Pancreas (tissue), 10 donors: Measurements from ENCODE around the gene MT4. TPM values are rescaled to one million over a fixed set of nuclear protein-coding genes. Genes with fewer than 3 reads are reported as not detected.
A peak's percentile ranks its signal among the peaks of the same experiment; 100 is the strongest.

Experiments
- ATAC-seq, 4 donors: fragments of 200-7000 bp; cut with Tn5 transposase; one replicate each; pipeline versions ENCODE4 v1.8.0 to v1.9.1; 2020; ENCODE audit warnings: mild to moderate bottlenecking in 4 of 4, moderate library complexity in 4 of 4
- DNase-seq, 6 donors: peaks; one replicate each; pipeline ENCODE4 v3.0.0-alpha.2; 2020
- FAIRE-seq: peaks from 2 replicates; lab custom pipeline; 2012; peaks lifted over from hg19 to GRCh38; lab: Jason Lieb, UNC
- H3K27ac ChIP-seq, 4 donors: fragments of 200-600 bp; sonication (generic); 1 replicate in 3 of 4; 2 replicates in 1 of 4; pipeline versions ENCODE4 v1.5.0 to v1.8.0; 2020
- H3K27me3 ChIP-seq, 4 donors: fragments of 200-600 bp; one replicate each; pipeline ENCODE4 v1.8.0; 2021
- H3K36me3 ChIP-seq, 3 donors: fragments of 200-600 bp; sonication (generic) in 1 of 3; one replicate each; pipeline versions ENCODE4 v1.5.0 to v1.8.0; 2020 to 2021
- H3K4me1 ChIP-seq, 3 donors: fragments of 200-600 bp; one replicate each; pipeline ENCODE4 v1.8.0; 2021
- H3K4me3 ChIP-seq, 4 donors: fragments of 200-600 bp; sonication (generic) in 2 of 4; one replicate each; pipeline versions ENCODE4 v1.5.0 to v1.8.0; 2020 to 2021
- H3K9me3 ChIP-seq, 4 donors: fragments of 200-600 bp; one replicate each; pipeline ENCODE4 v1.8.0; 2021
- CTCF ChIP-seq, 4 donors: fragments of 200-600 bp; sonication (generic) in 3 of 4; IDR thresholded peaks; one replicate each; pipeline versions ENCODE4 v1.5.0 to v1.8.0; 2021; ENCODE audit warnings: antibody characterized with exemption in 4 of 4
- WGBS, 2 donors: extraction: QIAGEN DNeasy Blood & Tissue Kit; methylation state at CpG; one replicate each; pipeline ENCODE4 v1.1.7; 2013; 5-methylcytosine and 5-hydroxymethylcytosine counted together
- intact Hi-C, 3 donors: fragments of 100-400 bp; cut with DNase I; formaldehyde crosslinking; loops; one replicate each; pipeline versions ENCODE4 v1.11.1 to v1.14.2; 2022
- polyA plus RNA-seq, 2 donors: library from polyadenylated mRNA; stranded (reverse); fragments of 200-250 nt; gene quantifications; one replicate each; pipeline ENCODE4 v1.2.3, GENCODE V29; 2013
- total RNA-seq, 6 donors: library from RNA; stranded (reverse); fragmentation: NEBNext Ultra II Directional in 4 of 6; extraction: Animal tissue kit (Norgen Biotek cat#: 25700) in 4 of 6; gene quantifications; one replicate each; pipeline versions ENCODE4 v1.2.1 to v1.2.4, GENCODE V29; 2021 to 2023
- donor health status: healthy with polysubstance abuse.
- donor health status: DM: no; HTN: no; CAD: no; lungs with moderate emphysema.
- donor health status: DM: no; HTN: no; CAD: no.
- donor health status: control.
- donor health status: control.
- donor health status: Bipolar disorder and iron deficiency.
- donor health status: DM: yes; HTN: yes; CAD: no.
- donor health status: DM: no; HTN: no; CAD: no.
- donor health status: DM: no; HTN: no; CAD: no.
- donor health status: DM: yes; HTN: yes; CAD: no.

MT4 gene
- total and polyA plus RNA-seq, 8 donors, result not detected

- WGBS, 2 donors, result 0 to 1% methylated on average over 56 to 65 of the region's 65 CpGs
- FAIRE-seq (no peak), ATAC-seq (peak; percentile 96 to 99 (median 98)), DNase-seq (peak; percentile 87 to 98 (median 92))
- intact Hi-C loops, result no loop called here
- peak within 1 kb of the TSS; percentile 69 to 95 (median 88) for H3K4me3 ChIP-seq
- no peaks in the 10 kb centered on the region for H3K4me1 ChIP-seq
- H3K27me3 ChIP-seq, result no peaks in the 10 kb centered on the region
- H3K9me3 ChIP-seq, result no peaks in the 10 kb centered on the region
- TF ChIP-seq CTCF (IDR thresholded peaks at IDR 0.05), result no peak
- peak within 1 kb of the TSS; percentile 69 to 87 (median 83) for H3K27ac ChIP-seq
- H3K36me3 ChIP-seq, result no peaks in the 10 kb centered on the region
These were observed 45.2 kb upstream of the MT4 start, which contains the start of gene BBS2 for GRCh38 chr16:56519459-56520250. TSS of gene BBS2 (minus strand) at chr16:56520024. CDS start at chr16:56519862, 162 bp downstream.

GRCh38 chr16:56520251-56520577 lies 44.7 kb upstream of the MT4 start:
- no peak for TF ChIP-seq CTCF (IDR thresholded peaks at IDR 0.05)
- Histone ChIP-seq H3K36me3 (no peaks in the 10 kb centered on the region), H3K4me3 (peak overlapping the region in 3 of 4 donors; percentile 69 to 95 (median 84)), H3K27ac (peak overlapping the region; percentile 69 to 87 (median 83)), H3K4me1 (no peaks in the 10 kb centered on the region), H3K27me3 (no peaks in the 10 kb centered on the region), H3K9me3 (no peaks in the 10 kb centered on the region)
- ATAC-seq (peak in 1 of 4 donors; percentile 12), DNase-seq (no peak), FAIRE-seq (no peak)
- intact Hi-C loops, result no loop called here
- 16 to 18% methylated on average over 4 of the region's 4 CpGs for WGBS, 2 donors

- Histone ChIP-seq H3K27ac (no peak overlapping the region), H3K36me3 (no peaks in the 10 kb centered on the region), H3K4me3 (no peak overlapping the region), H3K4me1 (no peaks in the 10 kb centered on the region), H3K9me3 (no peaks in the 10 kb centered on the region), H3K27me3 (no peaks in the 10 kb centered on the region)
- FAIRE-seq, result no peak
- 75 to 78% methylated on average over 9 of the region's 9 CpGs for WGBS, 2 donors
- no peak for DNase-seq
- no peak for TF ChIP-seq CTCF (IDR thresholded peaks at IDR 0.05)
- ATAC-seq, result no peak
- intact Hi-C loops, result no loop called here
These were observed 39.6 kb upstream of the MT4 start for GRCh38 chr16:56525236-56525635.

GRCh38 chr16:56530872-56531271 lies 34.0 kb upstream of the MT4 start:
- 73 to 84% methylated on average over 1 of the region's 1 CpG for WGBS, 2 donors
- ATAC-seq (no peak), FAIRE-seq (no peak), DNase-seq (no peak)
- intact Hi-C loops, result no loop called here
- Histone ChIP-seq H3K4me3 (no peak overlapping the region), H3K27ac (no peak overlapping the region), H3K4me1 (no peaks in the 10 kb centered on the region), H3K9me3 (no peaks in the 10 kb centered on the region), H3K36me3 (no peaks in the 10 kb centered on the region), H3K27me3 (no peaks in the 10 kb centered on the region)
- TF ChIP-seq CTCF (IDR thresholded peaks at IDR 0.05), result no peak

GRCh38 chr16:56532714-56533113 lies 32.2 kb upstream of the MT4 start:
- Histone ChIP-seq H3K27ac (no peak overlapping the region), H3K36me3 (no peaks in the 10 kb centered on the region), H3K4me1 (no peaks in the 10 kb centered on the region), H3K4me3 (no peak overlapping the region), H3K9me3 (no peaks in the 10 kb centered on the region), H3K27me3 (peaks cover 0 to 8% (median 0%) of the 10 kb centered on the region in 4 donors)
- no peak for DNase-seq
- no peak for ATAC-seq
- intact Hi-C loops, result no loop called here
- 64 to 65% methylated on average over 4 of the region's 4 CpGs for WGBS, 2 donors
- FAIRE-seq, result no peak
- TF ChIP-seq CTCF (IDR thresholded peaks at IDR 0.05), result no peak
